Measurements from ENCODE around the gene SLC17A1. TPM values are rescaled to one million over a fixed set of nuclear protein-coding genes. Genes with fewer than 3 reads are reported as not detected.

Gene SLC17A1
- total and polyA plus RNA-seq, 2 donors from 2014 or later, result 26.3 to 109 TPM

DNA sequence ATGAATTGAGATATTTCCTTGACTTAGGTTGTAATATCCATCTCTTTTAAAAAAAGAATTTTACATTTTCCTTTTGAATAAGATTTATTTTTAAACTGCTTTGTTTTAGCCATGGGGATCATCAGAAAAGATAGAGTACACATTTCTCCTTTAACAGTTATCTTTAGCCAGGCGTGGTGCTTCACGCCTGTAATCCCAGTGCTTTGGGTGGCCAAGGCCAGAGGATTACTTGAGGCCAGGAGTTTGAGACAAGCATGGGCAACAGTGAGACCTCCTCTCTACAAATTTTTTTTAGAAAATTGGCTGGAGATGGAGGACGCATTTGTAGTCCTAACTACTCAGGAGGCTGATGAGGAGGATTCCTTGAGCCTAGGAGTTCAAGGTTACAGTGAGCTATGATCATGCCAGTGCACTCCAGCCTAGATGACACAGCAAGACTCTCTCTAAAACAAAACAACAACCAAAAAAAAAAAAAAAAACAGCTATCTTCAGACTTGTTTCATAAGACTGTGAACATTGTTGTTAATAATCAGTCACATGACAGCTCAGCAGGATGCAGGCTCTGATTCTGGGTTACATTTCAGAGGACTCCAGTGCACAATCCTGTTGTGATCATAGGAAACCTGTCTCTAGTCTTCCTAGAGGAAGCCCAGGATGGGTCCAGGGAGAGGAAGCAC, 44.2 kb upstream of the SLC17A1 start:
- Histone ChIP-seq H3K27me3 (ENCODE audit: control insufficient read depth, insufficient read depth, low read length) (no peaks in the 10 kb centered on the region), H3K36me3 (ENCODE audit: control insufficient read depth in 2 of 3, insufficient read depth in 3 of 3, low read length in 3 of 3) (no peaks in the 10 kb centered on the region), H3K27ac (ENCODE audit: low read depth in 2 of 2, low read length in 2 of 2) (peak overlapping the region; percentile 71 to 83), H3K4me1 (ENCODE audit: control insufficient read depth in 2 of 3, insufficient read depth in 2 of 3, low read depth in 1 of 3, low read length in 3 of 3) (peaks cover 0 to 16% (median 0%) of the 10 kb centered on the region in 3 donors), H3K9me3 (ENCODE audit: control insufficient read depth in 2 of 3, insufficient read depth in 1 of 3, low read length in 3 of 3) (no peaks in the 10 kb centered on the region), H3K9ac (ENCODE audit: low read length in 3 of 3) (no peak overlapping the region), H3K4me3 (ENCODE audit: low read length in 3 of 3) (no peak overlapping the region)
- no peak for DNase-seq
- no peak for FAIRE-seq
- TF ChIP-seq, protein P1, sequence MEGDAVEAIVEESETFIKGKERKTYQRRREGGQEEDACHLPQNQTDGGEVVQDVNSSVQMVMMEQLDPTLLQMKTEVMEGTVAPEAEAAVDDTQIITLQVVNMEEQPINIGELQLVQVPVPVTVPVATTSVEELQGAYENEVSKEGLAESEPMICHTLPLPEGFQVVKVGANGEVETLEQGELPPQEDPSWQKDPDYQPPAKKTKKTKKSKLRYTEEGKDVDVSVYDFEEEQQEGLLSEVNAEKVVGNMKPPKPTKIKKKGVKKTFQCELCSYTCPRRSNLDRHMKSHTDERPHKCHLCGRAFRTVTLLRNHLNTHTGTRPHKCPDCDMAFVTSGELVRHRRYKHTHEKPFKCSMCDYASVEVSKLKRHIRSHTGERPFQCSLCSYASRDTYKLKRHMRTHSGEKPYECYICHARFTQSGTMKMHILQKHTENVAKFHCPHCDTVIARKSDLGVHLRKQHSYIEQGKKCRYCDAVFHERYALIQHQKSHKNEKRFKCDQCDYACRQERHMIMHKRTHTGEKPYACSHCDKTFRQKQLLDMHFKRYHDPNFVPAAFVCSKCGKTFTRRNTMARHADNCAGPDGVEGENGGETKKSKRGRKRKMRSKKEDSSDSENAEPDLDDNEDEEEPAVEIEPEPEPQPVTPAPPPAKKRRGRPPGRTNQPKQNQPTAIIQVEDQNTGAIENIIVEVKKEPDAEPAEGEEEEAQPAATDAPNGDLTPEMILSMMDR (IDR thresholded peaks at IDR 0.05; ENCODE audit: borderline replicate concordance, extremely low read depth, insufficient read depth), result no peak
- intact Hi-C loops (cut with DNase I), result no loop called here

DNA sequence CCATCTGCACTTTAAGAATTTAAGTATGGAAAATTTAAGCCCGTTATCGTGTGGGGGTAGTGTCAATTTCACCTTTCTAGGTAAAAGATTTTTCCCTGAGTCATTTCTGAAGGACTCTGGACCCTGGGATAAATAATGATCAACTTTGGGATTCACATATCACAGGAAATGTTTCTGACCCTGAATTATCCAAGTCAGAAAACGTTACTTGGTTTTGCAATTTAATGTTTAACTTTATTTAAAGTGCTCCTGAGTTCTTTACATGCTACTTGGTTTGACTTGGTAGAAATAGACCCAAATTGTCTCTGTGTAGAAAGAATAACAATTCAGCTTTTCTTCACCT, 43.7 kb upstream of the SLC17A1 start:
- Histone ChIP-seq H3K4me1 (ENCODE audit: control insufficient read depth in 2 of 3, insufficient read depth in 2 of 3, low read depth in 1 of 3, low read length in 3 of 3) (peaks cover 0 to 14% (median 0%) of the 10 kb centered on the region in 3 donors), H3K9ac (ENCODE audit: low read length in 3 of 3) (peak overlapping the region in 1 of 3 donors; percentile 14), H3K4me3 (ENCODE audit: low read length in 3 of 3) (no peak overlapping the region), H3K36me3 (ENCODE audit: control insufficient read depth in 2 of 3, insufficient read depth in 3 of 3, low read length in 3 of 3) (no peaks in the 10 kb centered on the region), H3K27me3 (ENCODE audit: control insufficient read depth, insufficient read depth, low read length) (no peaks in the 10 kb centered on the region), H3K27ac (ENCODE audit: low read depth in 2 of 2, low read length in 2 of 2) (peak overlapping the region in 1 of 2 donors; percentile 62), H3K9me3 (ENCODE audit: control insufficient read depth in 2 of 3, insufficient read depth in 1 of 3, low read length in 3 of 3) (no peaks in the 10 kb centered on the region)
- FAIRE-seq (peak; percentile 37), DNase-seq (peak in 1 of 5 donors; percentile 14)
- TF ChIP-seq, protein P1 (IDR thresholded peaks at IDR 0.05; ENCODE audit: borderline replicate concordance, extremely low read depth, insufficient read depth), result no peak
- intact Hi-C loops (cut with DNase I), result no loop called here

DNA sequence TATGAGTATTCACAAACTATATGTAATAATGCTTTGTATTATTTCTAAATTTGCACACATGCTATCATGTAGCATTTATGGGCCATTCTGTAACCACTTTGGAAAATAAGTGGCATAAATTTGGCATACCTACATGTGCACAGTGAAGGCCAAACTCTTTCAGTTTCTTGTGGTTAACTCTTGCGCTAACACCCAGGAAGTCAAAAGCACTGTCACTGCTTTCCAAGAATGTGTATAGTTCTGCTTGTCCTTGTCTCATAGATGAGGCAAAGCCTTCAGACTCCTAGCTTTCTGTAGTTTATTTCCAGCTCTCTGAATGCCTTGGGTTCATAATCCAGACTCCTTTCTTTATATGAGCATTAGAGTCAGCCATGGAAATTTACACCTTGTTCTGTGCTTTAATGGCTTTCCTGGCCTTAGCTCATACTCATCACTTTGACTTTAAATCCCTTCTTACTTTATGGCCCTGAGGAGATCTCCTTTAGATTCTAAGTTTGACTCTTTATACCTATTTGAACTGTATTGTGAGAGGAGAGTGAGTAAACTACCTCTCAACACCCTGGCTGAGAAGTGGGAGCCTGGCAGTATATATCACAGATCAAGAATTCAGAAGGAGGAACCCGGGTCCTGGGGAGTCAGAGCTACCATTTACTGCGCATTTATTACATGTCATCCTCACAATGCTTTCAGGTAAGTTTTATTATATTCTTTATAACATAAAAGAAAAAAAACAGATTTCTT, 43.1 kb upstream of the SLC17A1 start:
- Histone ChIP-seq H3K4me1 (ENCODE audit: control insufficient read depth in 2 of 3, insufficient read depth in 2 of 3, low read depth in 1 of 3, low read length in 3 of 3) (peaks cover 0 to 9% (median 0%) of the 10 kb centered on the region in 3 donors), H3K27ac (ENCODE audit: low read depth in 2 of 2, low read length in 2 of 2) (peak overlapping the region; percentile 62 to 79), H3K9ac (ENCODE audit: low read length in 3 of 3) (peak overlapping the region in 1 of 3 donors; percentile 14), H3K27me3 (ENCODE audit: control insufficient read depth, insufficient read depth, low read length) (no peaks in the 10 kb centered on the region), H3K36me3 (ENCODE audit: control insufficient read depth in 2 of 3, insufficient read depth in 3 of 3, low read length in 3 of 3) (no peaks in the 10 kb centered on the region), H3K9me3 (ENCODE audit: control insufficient read depth in 2 of 3, insufficient read depth in 1 of 3, low read length in 3 of 3) (no peaks in the 10 kb centered on the region), H3K4me3 (ENCODE audit: low read length in 3 of 3) (no peak overlapping the region)
- FAIRE-seq (no peak), DNase-seq (no peak)
- TF ChIP-seq, protein P1 (IDR thresholded peaks at IDR 0.05; ENCODE audit: borderline replicate concordance, extremely low read depth, insufficient read depth), result no peak
- intact Hi-C loops (cut with DNase I), result no loop called here
